ENCODE data around the gene MYL4.
"Not testable (repeated sequence)": the region's sequence is repeated elsewhere in the genome, so short reads cannot be mapped to it uniquely, and the experiment has no call there.

The MYL4 gene

GRCh38 chr17:47244697-47245096 lies 35.5 kb downstream of the MYL4 start:
- no peak for DNase-seq

GRCh38 chr17:47246120-47246519 lies 37.0 kb downstream of the MYL4 start:
- no peak for DNase-seq

GRCh38 chr17:47250855-47251254 lies 41.7 kb downstream of the MYL4 start:
- no peak for DNase-seq

DNA sequence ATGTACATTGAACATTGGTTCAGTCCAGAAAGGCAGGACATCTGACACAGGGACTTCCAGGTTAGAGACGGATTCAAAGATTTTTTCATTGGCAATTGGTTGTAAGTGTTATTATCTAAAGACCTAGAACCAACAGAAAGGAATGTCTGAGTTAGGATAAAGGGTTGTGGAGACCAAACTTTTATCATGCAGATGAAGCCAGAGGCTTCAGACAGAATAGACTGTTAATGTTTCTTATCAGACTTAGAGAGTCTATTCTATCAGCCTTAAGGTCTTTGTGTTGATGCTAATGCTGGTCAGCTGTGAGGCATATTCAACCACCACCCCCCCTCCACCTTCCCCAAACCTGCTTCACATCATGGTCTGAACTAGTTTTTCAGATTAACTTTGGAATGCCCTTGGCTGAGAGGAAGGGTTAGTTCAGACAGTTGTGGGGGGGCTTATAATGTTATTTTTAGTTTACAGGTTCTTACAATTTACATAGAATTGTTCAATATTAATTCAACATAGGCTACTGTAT lies 42.3 kb downstream of the MYL4 start:
- DNase-seq = no peak

- no peak for DNase-seq
Observed at GRCh38 chr17:47252209-47252608, 43.1 kb downstream of the MYL4 start.

DNA sequence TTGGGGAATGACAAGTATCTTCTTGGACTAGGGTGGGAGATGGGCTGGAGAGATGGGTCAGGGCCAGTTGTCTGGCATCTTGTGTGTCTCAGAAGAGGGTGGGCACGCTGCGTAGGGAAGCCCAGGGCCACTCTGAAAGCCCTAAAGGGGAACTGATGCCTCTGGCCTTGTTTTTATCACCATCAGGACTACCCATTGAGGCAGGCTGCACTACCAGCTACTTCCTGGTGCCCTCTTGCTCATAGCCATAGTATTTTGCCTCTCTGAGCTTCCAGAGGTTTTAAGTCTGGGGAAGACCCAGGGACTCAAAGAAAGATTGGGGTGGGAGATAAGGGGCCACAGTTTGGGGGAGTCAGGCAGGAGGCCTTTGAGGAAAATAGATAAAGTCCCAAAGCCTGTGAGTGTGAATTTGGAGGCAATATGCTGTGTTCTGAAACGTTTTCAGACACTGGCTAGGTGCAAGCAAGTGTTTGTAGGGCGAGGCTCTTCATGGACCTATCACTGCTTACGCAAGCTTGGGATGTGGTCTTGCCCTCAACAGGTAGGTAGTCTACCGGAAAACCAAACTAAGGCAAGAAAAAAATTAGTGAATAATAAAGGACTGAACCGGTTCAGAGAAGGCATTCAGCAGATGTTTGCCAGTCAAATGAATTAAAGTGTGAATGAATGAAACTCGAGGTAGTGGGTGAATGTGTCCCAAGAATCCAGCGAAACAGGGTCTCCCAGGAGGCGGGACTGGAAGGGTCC lies 43.8 kb downstream of the MYL4 start:
- DNase-seq = no peak

- DNase-seq = no peak
Observed at GRCh38 chr17:47253541-47254402, 44.6 kb downstream of the MYL4 start, which contains the start of gene ITGB3. ITGB3 (plus strand) TSS chr17:47253827; CDS start chr17:47253862, 35 bp downstream.

GRCh38 chr17:47254403-47254943 lies 45.3 kb downstream of the MYL4 start:
- DNase-seq = no peak

GRCh38 chr17:47257651-47258339 lies 48.6 kb downstream of the MYL4 start:
- DNase-seq = no peak

DNA sequence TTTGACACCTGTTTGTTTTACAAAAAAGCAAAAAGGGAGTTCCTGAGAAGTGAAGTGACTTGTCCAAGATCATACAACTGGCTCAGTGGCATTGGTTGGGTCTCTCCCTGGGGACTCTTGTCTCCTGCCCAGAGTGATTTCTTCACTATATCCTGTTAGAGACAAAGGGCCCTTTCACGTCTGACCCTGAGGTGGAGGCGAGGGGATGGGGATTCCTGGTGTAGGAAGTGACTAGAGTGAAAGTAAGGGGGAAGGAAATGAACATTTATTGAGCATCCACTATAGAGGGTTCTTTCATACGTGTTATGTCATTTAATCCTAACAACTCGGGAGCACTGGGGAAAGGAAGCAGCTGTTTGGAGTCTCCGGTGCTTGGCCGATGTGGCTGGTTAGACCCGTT lies 53.4 kb downstream of the MYL4 start:
- DNase-seq = no peak

DNA sequence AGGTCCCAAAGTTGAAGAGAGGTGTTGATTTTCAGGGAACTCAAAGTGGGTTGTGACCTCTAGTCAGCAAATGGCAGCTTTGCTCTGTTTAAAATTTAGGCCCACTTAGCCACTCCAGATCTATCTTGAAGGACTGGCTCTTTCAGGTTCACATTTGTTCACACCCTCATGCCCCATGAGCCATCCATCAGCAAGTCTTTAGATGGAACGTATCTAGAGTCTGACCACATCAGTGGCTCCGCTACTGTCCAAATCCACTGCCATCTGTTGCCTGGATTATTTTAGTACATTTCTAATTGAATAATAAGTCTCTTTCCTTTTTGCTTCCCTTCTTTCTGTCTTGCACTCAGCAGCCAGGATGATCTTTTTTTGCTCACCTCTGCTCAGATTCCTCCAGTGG lies 55.0 kb downstream of the MYL4 start:
- DNase-seq = no peak

DNA sequence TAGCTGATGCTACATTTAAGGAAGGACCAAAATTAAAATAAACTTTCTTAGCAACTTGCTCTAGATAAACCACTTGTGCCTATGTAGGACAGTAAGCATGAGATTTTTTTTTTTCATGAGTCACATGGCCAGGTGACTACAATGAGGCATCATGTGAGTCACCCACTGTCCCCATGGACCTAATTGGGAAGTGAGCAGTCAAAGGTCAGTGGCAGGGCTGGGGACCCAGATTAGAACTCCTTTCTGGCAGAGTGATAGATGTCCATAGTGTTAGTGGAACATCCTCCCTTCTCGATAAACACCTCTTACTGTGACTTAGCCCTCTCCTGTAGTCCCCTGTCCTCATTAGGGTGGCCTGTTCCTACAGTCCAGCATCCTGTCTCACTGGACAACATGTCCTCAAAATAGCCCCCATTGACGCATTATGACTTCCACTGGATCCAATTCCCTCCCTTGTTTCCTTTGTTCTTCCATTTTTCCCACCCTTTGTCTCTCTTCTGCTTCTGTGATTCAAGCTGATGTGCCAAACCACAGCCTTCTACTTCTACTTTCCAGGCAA lies 56.9 kb downstream of the MYL4 start:
- no peak for DNase-seq

DNA sequence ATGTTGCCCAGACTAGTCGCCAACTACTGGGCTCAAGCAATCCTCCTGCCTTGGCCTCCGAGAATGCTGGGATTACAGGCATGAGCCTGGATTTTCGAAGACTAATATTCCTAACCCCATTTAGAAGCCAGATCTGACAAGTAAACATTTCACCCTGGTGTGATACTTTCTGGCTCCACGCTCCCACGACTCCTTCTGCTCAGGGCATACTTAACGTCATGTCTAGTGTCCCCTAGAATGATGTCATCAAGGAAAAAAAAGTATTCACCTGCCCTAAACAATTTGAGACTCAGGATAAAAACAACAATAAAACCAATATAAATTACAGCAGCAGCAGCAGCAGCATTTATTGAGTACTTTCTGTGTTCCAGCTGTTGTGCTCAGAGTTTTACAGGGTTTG lies 57.6 kb downstream of the MYL4 start:
- no peak for DNase-seq

GRCh38 chr17:47267354-47267828 lies 58.2 kb downstream of the MYL4 start:
- DNase-seq = no peak

DNA sequence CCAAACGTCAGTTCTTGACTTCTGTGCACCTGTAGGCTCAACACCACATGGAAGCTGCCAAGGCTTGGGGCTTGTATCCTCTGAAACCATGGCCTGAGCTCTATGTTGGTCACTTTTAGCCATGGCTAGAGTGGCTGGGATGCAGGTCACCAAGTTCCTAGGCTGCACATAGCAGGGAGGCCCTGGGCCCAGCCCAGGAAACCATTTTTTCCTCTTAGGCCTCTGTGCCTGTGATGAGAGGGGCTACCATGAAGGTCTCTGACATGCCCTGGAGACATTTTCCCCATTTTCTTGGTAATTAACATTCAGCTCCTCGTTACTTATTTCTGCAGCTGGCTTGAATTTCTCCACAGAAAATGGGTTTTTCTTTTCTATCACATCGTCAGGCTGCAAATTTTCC lies 59.8 kb downstream of the MYL4 start:
- DNase-seq = not testable (repeated sequence)

DNA sequence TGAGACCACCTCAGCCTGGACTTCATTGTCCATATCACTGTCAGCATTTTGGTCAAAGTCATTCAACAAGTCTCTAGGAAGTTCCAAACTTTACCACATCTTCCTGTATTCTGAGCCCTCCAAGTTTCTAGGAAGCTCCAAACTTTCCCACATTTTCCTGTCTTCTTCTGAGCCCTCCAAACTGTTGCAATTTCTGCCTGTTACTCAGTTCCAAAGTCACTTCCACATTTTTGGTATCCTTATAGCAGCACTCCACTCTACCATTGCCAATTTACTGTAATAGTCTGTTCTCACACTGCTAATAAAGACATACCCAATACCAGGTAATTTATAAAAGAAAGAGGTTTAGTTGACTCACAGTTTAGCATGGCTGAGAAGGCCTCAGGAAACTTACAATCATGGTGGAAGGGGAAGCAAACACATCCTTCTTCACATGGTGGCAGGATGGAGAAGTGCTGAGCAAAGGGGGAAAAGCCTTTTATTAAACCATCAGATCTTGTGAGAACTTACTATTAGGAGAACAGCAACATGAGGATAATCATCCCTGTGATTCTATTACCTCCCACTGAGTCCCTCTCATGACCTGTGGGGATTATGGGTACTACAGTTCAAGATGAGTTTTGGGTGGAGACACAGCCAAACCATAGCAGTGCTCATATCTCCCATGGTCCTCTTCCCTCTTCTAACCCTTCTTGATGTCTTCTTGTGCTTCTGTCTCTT lies 60.6 kb downstream of the MYL4 start:
- not testable (repeated sequence) for DNase-seq

DNA sequence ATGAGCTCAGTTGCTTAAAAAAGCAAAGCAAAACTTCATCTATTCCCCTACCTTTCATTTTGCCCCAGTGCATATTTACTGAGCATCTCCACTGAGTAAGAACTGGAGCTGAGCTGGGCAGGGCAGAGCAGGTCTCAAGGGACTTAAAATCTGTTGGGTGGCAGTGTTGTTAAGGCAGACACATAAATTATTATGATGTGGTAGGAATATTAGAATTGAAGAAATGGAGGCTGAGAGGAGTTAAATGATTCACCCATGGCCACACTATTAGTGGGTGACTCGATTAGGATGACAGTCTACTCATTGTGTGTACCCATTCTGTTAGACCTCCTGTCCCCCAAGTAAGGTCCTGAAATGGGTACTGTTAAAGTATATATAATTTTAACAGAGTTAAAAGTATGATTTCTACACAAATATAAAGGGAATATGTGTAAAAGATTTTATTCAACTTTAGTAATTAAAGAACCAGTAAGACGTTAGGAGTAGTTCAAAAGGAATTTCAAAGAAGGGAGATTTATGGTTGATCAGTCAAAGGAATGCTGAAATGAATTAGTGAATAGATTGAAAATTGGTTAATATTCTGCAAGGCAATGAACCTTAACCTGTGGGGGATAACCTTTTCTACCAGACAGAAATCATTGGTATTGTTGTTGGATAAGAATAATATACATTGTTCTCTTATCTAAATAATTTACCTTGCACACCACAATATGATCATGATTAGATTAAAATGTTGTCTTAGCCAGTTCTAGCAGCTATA lies 62.0 kb downstream of the MYL4 start:
- no peak for DNase-seq

DNA sequence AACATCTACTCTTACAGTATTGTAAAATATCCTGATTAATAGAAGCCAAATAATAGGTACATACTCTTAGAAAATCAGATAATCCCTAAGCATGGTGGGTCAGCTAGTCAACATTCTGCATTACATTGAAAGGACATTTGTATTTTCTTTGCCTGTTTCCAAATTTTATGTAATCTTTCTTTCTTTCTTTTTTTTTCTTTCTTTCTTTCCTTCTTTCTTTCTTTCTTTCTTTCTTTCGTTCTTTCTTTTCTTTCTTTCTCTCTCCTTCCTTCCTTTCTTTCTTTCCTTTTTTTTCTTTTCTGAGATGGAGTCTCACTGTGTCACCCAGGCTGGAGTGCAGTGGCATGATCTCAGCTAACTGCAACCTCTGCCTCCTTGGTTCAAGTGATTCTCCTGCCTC lies 63.3 kb downstream of the MYL4 start:
- no peak for DNase-seq

DNA sequence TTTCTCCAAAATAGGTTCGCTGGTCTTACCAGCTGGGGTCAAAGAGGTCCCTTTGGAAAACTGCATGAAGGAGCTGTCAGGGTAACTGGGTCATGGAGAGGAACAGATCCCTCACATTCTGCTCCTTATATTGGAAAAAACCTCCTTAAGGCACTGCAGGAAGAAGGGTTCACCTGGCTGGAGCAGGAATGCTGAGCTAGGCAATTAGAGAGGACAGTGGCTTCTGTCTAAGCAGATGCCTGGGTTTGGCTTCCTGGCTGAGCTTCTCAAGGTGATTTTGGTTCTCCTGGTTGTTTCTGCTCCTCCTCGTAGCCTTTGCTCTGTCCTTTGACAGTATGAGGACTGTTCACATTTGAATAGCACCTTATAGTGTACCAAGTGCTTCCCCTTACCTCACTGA lies 64.1 kb downstream of the MYL4 start:
- DNase-seq = no peak
